ENCODE data around the gene LPAR1. TPM values are rescaled to one million over a fixed set of nuclear protein-coding genes. Genes with fewer than 3 reads are reported as not detected.

LPAR1 gene
- total and polyA plus RNA-seq, 2 donors (not counting 1 experiment from before 2014, with no cell fraction given) = 222 to 240 TPM

DNA sequence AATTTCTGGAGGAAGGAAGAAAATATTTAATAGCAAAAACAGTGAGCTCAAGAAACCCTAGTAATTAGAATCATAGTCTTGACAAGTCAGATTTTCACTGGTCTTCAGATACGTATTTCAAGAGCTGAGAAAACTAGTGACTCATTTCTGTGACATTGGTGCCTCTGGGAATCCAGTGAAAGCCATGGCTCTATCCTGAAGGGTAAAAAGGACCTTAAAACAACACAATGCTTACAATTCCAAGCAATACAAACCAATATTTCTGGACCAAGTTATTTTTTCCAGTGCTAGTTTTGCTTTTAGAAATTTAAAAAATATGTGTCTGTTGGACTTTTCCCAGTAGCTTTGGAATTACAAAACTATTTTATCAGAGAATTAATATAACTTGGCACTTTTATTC, 140.3 kb downstream of the LPAR1 start:
- H3K4me2 ChIP-seq (ENCODE audit: extremely low read depth, insufficient read depth, low read length) = peak overlapping the region; percentile 56
- H3K4me3 ChIP-seq (replicated peaks in 1 of 4; ENCODE audit: control extremely low read depth in 1 of 4, insufficient read depth in 1 of 4, low read depth in 3 of 4, low read length in 4 of 4) = no peak overlapping the region
- DNase-seq (ENCODE audit: low read depth in 2 of 2) = peak in 1 of 2 donors; percentile 28
- H3K9me3 ChIP-seq (ENCODE audit: control insufficient read depth, insufficient read depth, low read depth, low read length) = no peaks in the 10 kb centered on the region
- peak overlapping the region; percentile 6 for H3K27ac ChIP-seq (ENCODE audit: insufficient read depth, low read length)
- no peak overlapping the region for H2AFZ ChIP-seq (ENCODE audit: low read length)
- H3K79me2 ChIP-seq (ENCODE audit: control insufficient read depth, insufficient read depth, low read length) = peaks cover 73% of the 10 kb centered on the region
- peaks cover 19% of the 10 kb centered on the region for H3K4me1 ChIP-seq (ENCODE audit: control insufficient read depth, extremely low read depth, insufficient read depth, low read length)
- TF ChIP-seq EZH2 (IDR thresholded peaks at IDR 0.05; ENCODE audit: low read length, missing control alignments) = no peak
- no peak for TF ChIP-seq CTCF (conservative IDR thresholded peaks at IDR 0.05 in 1 of 2, IDR thresholded peaks at IDR 0.05 in 1 of 2; ENCODE audit: low read depth in 1 of 2, low read length in 2 of 2)
- no peaks in the 10 kb centered on the region for H4K20me1 ChIP-seq (ENCODE audit: control insufficient read depth, extremely low read depth, insufficient read depth, low read length)
- no peaks in the 10 kb centered on the region for H3K27me3 ChIP-seq (ENCODE audit: control insufficient read depth, insufficient read depth, low read length)
- H3K9ac ChIP-seq (ENCODE audit: insufficient read depth, low read length) = no peak overlapping the region
- peaks cover 1% of the 10 kb centered on the region for H3K36me3 ChIP-seq (ENCODE audit: control insufficient read depth, insufficient read depth, low read length)

DNA sequence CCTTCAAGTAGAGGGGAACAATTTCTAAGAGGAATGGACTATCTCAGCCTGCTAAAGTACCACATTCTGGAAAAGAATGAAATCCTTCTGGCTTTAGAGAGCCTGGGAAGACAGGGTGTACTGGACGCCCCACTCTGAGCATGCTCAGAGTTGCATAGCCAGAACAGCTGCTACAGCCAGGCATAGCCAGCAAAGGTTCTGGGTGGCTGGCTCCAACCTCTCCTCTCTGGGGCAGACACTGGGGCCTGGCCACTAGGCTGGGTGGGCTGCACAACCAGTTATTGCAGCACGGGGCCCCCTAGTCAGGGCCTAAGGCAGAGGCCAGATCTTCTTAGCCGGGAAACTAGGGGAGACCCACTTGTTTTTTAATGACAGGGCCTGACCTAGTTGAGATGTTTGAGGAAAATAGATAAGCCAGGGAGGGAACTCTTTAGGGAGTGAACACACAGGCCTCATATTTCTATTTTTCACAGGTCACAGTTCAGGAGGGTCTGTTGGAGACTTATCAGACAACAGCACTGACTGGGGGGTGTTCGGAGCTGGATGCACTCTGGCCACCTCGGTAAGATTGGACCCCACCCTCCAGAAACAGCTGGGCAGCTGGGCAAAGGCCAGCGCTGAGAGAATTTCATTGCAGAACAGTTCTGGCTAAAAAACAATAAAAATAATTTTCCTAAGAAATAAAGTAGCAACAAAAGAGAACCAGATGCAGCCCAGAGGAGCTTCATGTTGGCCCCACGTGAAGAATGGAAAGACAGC, 142.9 kb downstream of the LPAR1 start:
- H3K9me3 ChIP-seq (ENCODE audit: control insufficient read depth, insufficient read depth, low read depth, low read length) = no peaks in the 10 kb centered on the region
- H2AFZ ChIP-seq (ENCODE audit: low read length) = no peak overlapping the region
- H4K20me1 ChIP-seq (ENCODE audit: control insufficient read depth, extremely low read depth, insufficient read depth, low read length) = no peaks in the 10 kb centered on the region
- peaks cover 1% of the 10 kb centered on the region for H3K36me3 ChIP-seq (ENCODE audit: control insufficient read depth, insufficient read depth, low read length)
- H3K4me3 ChIP-seq (replicated peaks in 1 of 4; ENCODE audit: control extremely low read depth in 1 of 4, insufficient read depth in 1 of 4, low read depth in 3 of 4, low read length in 4 of 4) = no peak overlapping the region
- H3K4me1 ChIP-seq (ENCODE audit: control insufficient read depth, extremely low read depth, insufficient read depth, low read length) = peaks cover 14% of the 10 kb centered on the region
- TF ChIP-seq CTCF (conservative IDR thresholded peaks at IDR 0.05 in 1 of 2, IDR thresholded peaks at IDR 0.05 in 1 of 2; ENCODE audit: low read depth in 1 of 2, low read length in 2 of 2) (no peak), EZH2 (IDR thresholded peaks at IDR 0.05; ENCODE audit: low read length, missing control alignments) (no peak)
- H3K27me3 ChIP-seq (ENCODE audit: control insufficient read depth, insufficient read depth, low read length) = no peaks in the 10 kb centered on the region
- no peak overlapping the region for H3K9ac ChIP-seq (ENCODE audit: insufficient read depth, low read length)
- peak overlapping the region; percentile 24 for H3K27ac ChIP-seq (ENCODE audit: insufficient read depth, low read length)
- peaks cover 64% of the 10 kb centered on the region for H3K79me2 ChIP-seq (ENCODE audit: control insufficient read depth, insufficient read depth, low read length)
- no peak for DNase-seq (ENCODE audit: low read depth in 2 of 2)
- H3K4me2 ChIP-seq (ENCODE audit: extremely low read depth, insufficient read depth, low read length) = no peak overlapping the region

DNA sequence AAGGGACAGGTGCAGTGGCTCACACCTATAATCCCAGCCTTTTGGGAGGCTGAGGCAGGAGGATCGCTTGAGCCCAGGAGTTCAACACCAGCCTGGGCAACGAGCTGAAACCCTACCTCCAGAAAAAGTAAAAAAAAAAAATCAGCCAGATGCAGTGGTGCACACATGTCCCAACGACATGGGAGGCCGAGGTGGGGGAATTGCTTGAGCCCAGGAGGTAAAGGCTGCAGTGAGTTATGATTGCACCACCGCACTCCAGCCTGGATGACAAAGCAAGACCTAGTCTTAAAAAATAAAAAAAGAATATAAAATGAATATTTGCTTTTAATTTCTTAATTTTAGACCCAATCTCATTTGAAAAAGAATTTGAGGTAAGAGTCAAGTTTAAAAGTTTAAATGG, 143.5 kb downstream of the LPAR1 start:
- Histone ChIP-seq H3K27ac (ENCODE audit: insufficient read depth, low read length) (no peak overlapping the region), H3K4me1 (ENCODE audit: control insufficient read depth, extremely low read depth, insufficient read depth, low read length) (peaks cover 10% of the 10 kb centered on the region), H3K9me3 (ENCODE audit: control insufficient read depth, insufficient read depth, low read depth, low read length) (no peaks in the 10 kb centered on the region), H4K20me1 (ENCODE audit: control insufficient read depth, extremely low read depth, insufficient read depth, low read length) (no peaks in the 10 kb centered on the region), H3K9ac (ENCODE audit: insufficient read depth, low read length) (no peak overlapping the region), H3K4me3 (replicated peaks in 1 of 4; ENCODE audit: control extremely low read depth in 1 of 4, insufficient read depth in 1 of 4, low read depth in 3 of 4, low read length in 4 of 4) (no peak overlapping the region), H3K27me3 (ENCODE audit: control insufficient read depth, insufficient read depth, low read length) (no peaks in the 10 kb centered on the region), H2AFZ (ENCODE audit: low read length) (no peak overlapping the region), H3K4me2 (ENCODE audit: extremely low read depth, insufficient read depth, low read length) (no peak overlapping the region), H3K36me3 (ENCODE audit: control insufficient read depth, insufficient read depth, low read length) (peaks cover 1% of the 10 kb centered on the region), H3K79me2 (ENCODE audit: control insufficient read depth, insufficient read depth, low read length) (peaks cover 65% of the 10 kb centered on the region)
- DNase-seq (ENCODE audit: low read depth in 2 of 2) = no peak
- TF ChIP-seq EZH2 (IDR thresholded peaks at IDR 0.05; ENCODE audit: low read length, missing control alignments) (no peak), CTCF (conservative IDR thresholded peaks at IDR 0.05 in 1 of 2, IDR thresholded peaks at IDR 0.05 in 1 of 2; ENCODE audit: low read depth in 1 of 2, low read length in 2 of 2) (no peak)

Data from fibroblast of lung (primary cell).